ENCODE data around the gene LHFPL3. TPM values are rescaled to one million over a fixed set of nuclear protein-coding genes. Genes with fewer than 3 reads are reported as not detected.
A peak's percentile ranks its signal among the peaks of the same experiment; 100 is the strongest.

The LHFPL3 gene
- total and polyA plus RNA-seq, 2 of the 13 experiments (the other 11 are each of a cell fraction or from before 2014, with no cell fraction given) = not detected

DNA sequence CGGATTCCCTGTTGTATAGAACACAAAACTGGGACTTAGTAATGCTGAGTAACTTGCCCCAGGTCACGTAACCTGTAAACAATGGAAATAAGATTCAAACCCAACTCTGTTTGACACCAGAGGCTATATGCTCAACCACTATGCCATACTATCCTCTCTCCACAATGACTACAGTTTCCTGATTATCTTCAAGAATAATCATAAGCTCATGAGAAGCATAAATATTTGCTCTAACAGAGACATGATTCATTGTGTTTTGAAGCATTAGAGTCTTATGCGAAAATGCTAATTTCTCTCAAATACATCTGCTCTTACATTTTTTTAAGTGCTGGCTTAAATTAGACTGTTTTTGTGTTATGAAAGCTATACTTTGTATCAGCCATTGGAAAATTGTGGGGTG, 241.3 kb downstream of the LHFPL3 start (continued):
- TF ChIP-seq NR1H2 (CRISPR knock-in tag; IDR thresholded peaks at IDR 0.05; ENCODE audit: borderline replicate concordance, low read depth) = no peak
- TF ChIP-seq GMEB2 (CRISPR knock-in tag; IDR thresholded peaks at IDR 0.05; ENCODE audit: low read depth) = no peak
- TF ChIP-seq ONECUT2 (CRISPR knock-in tag; IDR thresholded peaks at IDR 0.05) = no peak
- TF ChIP-seq PAX8 (CRISPR knock-in tag; IDR thresholded peaks at IDR 0.05; ENCODE audit: borderline replicate concordance) = no peak
- TF ChIP-seq KDM2A (CRISPR knock-in tag; IDR thresholded peaks at IDR 0.05; ENCODE audit: borderline replicate concordance, low read depth) = no peak
- TF ChIP-seq, protein P1, sequence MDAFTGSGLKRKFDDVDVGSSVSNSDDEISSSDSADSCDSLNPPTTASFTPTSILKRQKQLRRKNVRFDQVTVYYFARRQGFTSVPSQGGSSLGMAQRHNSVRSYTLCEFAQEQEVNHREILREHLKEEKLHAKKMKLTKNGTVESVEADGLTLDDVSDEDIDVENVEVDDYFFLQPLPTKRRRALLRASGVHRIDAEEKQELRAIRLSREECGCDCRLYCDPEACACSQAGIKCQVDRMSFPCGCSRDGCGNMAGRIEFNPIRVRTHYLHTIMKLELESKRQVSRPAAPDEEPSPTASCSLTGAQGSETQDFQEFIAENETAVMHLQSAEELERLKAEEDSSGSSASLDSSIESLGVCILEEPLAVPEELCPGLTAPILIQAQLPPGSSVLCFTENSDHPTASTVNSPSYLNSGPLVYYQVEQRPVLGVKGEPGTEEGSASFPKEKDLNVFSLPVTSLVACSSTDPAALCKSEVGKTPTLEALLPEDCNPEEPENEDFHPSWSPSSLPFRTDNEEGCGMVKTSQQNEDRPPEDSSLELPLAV (CRISPR knock-in tag; conservative IDR thresholded peaks at IDR 0.05; ENCODE audit: low read depth) = no peak

GRCh38 chr7:104572554-104572953, 244.2 kb downstream of the LHFPL3 start:
- no peak overlapping the region for H3K9ac ChIP-seq (ENCODE audit: insufficient read depth, low read depth, low read length)
- H3K79me2 ChIP-seq (ENCODE audit: insufficient read depth, low read length) = no peaks in the 10 kb centered on the region
- in situ Hi-C loops (cut with HindIII; ENCODE audit: extremely low pct_ligation_motif_present, low pct_unique_long_range_greater_than_20kb) = no loop called here
- no TSS peak for BruUV-seq (replicated peaks)
- no peaks in the 10 kb centered on the region for H3K4me1 ChIP-seq (ENCODE audit: insufficient read depth, low read length)
- no peak overlapping the region for H3K4me3 ChIP-seq (replicated peaks in 1 of 3; ENCODE audit: insufficient read depth in 1 of 3, low read depth in 2 of 3, low read length in 3 of 3)
- ATAC-seq (no peak), FAIRE-seq (no peak), DNase-seq (ENCODE audit: low spot score) (no peak)
- TF ChIP-seq NFYB (CRISPR knock-in tag; IDR thresholded peaks at IDR 0.05) (no peak), SP5 (CRISPR knock-in tag; IDR thresholded peaks at IDR 0.05; ENCODE audit: borderline replicate concordance, low read depth) (no peak), KDM5B (CRISPR knock-in tag; IDR thresholded peaks at IDR 0.05; ENCODE audit: borderline replicate concordance) (no peak), ZNF124 (CRISPR knock-in tag; IDR thresholded peaks at IDR 0.05) (no peak), NFE2L1 (CRISPR knock-in tag; IDR thresholded peaks at IDR 0.05; ENCODE audit: borderline replicate concordance) (no peak), ZFP82 (CRISPR knock-in tag; IDR thresholded peaks at IDR 0.05; ENCODE audit: borderline replicate concordance) (no peak), MAFK (conservative IDR thresholded peaks at IDR 0.05 in 1 of 2, IDR thresholded peaks at IDR 0.05 in 1 of 2; ENCODE audit: low read length in 2 of 2) (peak in 1 of 2 experiments; percentile 72; a peak in 3 of 4 replicates), ZNF230 (CRISPR knock-in tag; IDR thresholded peaks at IDR 0.05) (no peak), TBP (CRISPR knock-in tag; IDR thresholded peaks at IDR 0.05) (no peak), ZBTB42 (CRISPR knock-in tag; IDR thresholded peaks at IDR 0.05) (no peak), MAFF (IDR thresholded peaks at IDR 0.05; ENCODE audit: low read depth, low read length) (peak; percentile 45)
- peaks cover 0 to 4% of the 10 kb centered on the region in 2 experiments; a peak in 1 of 5 replicates for H3K27me3 ChIP-seq (ENCODE audit: control insufficient read depth in 1 of 2, insufficient read depth in 2 of 2, low read length in 2 of 2)
- POLR2A ChIA-PET = no interaction called here
- H3K36me3 ChIP-seq (replicated peaks in 1 of 2; ENCODE audit: control insufficient read depth in 1 of 2, insufficient read depth in 2 of 2, low read length in 2 of 2) = no peaks in the 10 kb centered on the region
- no peak overlapping the region for H2AFZ ChIP-seq (ENCODE audit: low read length)
- CTCF ChIA-PET (ENCODE audit: low intra/inter-chr PET ratio, low total read pairs) = no interaction called here
- H3K4me2 ChIP-seq (ENCODE audit: low read depth, low read length) = no peak overlapping the region
- no peaks in the 10 kb centered on the region for H4K20me1 ChIP-seq (ENCODE audit: insufficient read depth, low read length)
- no peaks in the 10 kb centered on the region for H3K9me3 ChIP-seq (ENCODE audit: low read length)
- intact Hi-C loops (cut with micrococcal nuclease; ENCODE audit: unreplicated experiment) = no loop called here
- no peak overlapping the region for H3K27ac ChIP-seq (ENCODE audit: extremely low read length, insufficient read depth, low read length)
